GM21723 (cell line): ENCODE data around the gene YBX1.
A peak's percentile ranks its signal among the peaks of the same experiment; 100 is the strongest.

ENCODE experiments used
- ATAC-seq: cut with Tn5 transposase; IDR thresholded peaks from one replicate; pipeline ENCODE4 v1.9.1; 2021; ENCODE audit warnings: mild to moderate bottlenecking, moderate library complexity; ENCODE audit not compliant: unreplicated experiment

Gene YBX1

DNA sequence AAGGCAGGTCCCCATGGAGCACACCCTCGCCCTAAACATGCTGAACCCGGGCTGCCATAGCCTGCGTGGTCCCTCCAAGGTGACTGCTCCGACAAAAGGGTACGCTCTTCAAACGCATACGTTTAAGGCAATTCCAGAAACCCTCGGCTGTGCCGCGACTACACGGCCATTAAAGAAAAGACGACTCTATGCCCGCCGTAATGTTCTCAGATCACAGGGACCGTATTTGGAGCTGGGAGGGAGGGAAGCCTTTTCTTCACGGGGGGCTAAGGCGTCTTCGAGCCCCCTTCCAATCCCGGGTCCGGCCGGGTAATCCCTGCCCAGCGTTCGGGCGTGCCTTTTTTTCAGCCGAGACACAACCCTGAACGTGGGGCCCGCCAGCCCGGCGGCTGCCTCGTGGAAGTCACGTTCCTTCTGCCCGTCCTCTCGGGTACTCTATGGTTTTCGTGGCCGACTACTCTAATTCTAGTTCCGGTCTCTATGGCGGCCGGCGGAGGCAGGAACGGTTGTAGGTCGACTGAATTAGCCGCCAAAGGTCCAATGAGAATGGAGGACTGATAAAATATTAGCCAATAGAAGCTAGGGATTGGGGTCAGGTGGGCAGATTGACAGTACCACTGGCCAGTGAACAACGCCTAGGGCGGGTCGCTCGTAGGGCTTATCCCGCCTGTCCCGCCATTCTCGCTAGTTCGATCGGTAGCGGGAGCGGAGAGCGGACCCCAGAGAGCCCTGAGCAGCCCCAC lies at the start of gene YBX1:
Gene YBX1, plus strand, starts transcription at position 678 of the 743 bp plus-strand sequence. CDS start 148 bp downstream, outside the sequence.
- peak; percentile 80 for ATAC-seq

DNA sequence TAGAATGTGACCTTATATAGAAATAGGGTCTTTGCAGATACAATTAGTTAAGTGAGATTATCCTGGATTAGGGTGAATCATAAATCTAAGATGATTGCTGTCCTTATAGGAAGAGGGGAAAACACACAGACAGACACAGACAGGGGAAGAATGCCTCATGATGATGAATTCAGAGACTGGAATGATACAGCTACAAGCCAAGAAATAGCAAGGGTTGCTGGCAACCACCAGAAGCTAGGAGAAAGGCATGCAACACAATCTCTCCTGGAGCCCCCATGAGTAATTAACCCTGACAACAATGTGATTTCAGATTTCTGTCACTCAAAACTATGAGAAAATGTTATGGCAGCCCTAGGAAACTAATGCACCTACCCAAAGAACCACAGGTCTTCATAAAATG lies 43.1 kb upstream of the YBX1 start:
- no peak for ATAC-seq

DNA sequence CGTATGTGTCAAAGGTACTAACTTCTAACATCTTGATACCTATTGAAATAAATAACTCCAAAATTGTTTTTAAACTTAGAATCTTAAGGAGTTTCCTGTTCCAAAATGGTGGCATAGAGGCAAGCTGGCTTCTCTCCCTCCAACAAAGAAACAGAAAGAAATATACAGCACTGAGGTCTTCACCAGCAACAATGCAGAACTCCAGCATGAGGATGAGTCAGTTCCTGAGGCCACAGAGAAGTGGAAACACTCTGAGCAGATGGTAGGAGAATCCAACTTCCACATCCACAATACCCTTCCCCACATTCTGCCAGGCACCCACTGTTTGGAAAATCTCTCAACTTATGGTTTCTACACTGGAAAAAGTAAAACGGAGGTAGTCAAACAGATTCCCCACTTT lies 36.2 kb upstream of the YBX1 start:
- no peak for ATAC-seq

DNA sequence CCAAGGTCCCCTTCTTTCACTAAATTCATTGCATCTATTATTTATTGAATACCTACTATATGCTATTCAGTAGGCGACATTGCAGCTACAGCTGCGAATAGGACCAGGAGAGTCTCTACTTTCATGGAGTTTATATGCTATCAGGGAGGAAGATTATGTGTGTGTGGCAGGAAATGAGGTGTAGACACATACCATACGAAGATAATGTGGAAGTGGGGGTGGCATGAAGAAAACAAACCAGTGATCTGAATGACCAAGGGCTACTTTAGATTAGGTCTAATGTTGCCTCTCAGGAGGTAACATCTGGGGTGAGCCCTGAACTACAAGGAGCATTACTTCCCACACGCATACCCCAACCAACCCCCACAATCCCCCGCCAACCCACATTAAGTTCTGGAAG lies 25.0 kb upstream of the YBX1 start:
- ATAC-seq, result no peak

DNA sequence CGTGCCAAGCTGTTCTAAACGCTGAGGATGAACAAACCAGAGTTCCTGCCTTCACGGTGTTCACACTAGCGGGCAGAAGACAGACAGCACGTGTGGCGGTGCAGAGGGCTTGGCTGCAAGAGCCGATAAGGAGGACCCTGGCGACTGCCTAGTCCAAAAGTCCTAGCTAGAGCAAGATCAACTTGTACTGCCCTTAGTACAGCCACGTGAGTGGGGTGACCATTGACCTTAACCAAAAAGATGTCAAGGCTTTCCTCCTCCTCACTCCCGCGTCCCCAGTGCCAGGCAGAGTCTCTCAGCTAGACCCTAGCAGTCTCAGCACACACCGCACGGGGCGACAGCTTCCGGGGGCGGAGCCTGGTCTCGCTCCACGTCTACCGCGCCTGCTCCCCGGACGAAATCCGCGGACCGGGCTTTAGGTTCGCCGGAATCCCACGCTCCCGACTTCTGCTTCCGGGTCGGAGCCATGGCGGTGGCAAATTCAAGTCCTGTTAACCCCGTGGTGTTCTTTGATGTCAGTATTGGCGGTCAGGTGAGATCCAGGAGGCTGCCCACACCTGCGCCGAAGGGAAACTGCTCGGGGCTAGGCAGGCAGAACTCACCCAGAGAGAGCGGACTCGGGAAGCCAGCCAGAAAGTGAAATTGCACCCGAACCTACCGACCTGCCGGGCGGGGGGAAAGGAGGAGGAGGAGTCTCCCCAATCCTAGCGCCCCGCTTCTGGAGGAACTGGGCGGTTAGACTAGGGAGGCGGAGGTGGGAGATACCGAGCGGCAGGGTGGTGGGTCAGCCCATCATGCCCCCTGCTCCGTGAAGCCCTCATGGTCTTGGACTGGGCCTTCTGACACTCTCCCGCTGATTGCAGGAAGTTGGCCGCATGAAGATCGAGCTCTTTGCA lies 24.0 kb upstream of the YBX1 start, which contains the start of gene PPIH:
Gene PPIH, plus strand, starts transcription at position 443 of the 896 bp plus-strand sequence. Its CDS starts 24 bp downstream, at position 467.
- peak; percentile 95 for ATAC-seq

DNA sequence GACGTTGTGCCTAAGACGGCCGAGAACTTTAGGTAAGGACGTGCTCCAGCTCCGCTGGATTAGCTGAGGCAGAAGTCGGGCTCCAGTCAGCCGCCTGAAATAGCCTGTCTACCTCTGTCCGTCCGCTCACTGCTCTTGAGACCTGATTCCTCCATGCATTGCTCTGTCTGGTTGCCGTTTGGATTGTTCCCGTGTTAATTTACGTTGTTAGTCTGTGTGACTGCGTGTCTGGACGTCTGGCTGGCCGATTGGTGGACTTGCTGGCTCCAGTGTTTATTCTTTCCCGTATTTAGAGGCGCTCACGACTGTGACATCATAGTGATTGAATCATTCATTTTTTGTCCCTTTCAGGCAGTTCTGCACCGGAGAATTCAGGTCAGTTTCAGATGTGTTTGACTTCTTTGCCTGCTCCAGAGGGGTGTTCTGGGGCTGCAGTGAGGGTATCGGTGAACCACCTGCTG lies 23.3 kb upstream of the YBX1 start:
- peak; percentile 8 for ATAC-seq

DNA sequence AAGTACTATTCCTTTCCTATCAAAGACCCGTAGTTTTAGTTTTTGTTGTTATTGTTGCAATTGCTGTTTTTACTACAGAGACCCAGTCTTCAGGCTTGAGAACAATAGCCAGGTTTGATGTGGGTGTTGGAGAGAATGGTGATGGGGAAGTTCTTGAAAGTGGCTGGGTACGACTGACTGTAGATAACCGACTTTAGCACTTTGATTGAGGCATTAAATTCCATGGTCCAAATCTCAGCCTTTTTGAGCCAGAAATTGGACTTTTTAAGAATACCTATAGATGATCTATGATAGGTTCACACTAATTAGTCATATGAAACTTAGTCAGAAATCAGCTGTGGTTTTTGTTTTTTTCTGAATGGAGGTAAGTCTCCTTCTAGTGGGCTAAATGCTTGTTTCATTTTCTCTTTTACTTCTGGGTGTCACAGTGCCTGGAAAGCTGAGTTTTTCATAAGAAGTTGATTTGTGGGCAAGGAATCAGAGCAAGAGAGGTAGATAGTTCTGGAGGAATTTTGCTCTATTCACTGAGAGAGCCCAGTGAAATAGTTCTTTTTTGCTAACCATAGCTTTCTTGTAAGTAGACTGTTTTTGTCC lies 21.2 kb upstream of the YBX1 start:
- no peak for ATAC-seq

DNA sequence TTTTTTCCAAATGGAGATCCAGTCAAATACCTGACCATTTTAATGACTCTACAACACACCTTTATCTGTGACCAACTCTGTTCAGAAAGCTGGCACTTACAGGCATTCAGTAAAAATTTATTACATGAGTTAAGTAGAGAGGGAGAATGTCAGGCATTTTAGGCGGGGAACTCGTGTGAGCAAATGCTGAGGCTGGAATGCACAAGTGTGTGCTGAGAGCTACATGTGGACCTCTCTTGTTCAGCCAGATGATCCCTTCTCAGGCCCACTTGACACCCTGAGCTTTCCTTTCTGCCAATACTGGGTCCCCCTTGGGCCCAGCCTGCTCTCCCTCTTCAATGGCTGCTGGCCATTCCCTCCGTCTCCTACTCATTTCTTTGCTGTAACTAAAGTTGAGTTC lies 12.3 kb upstream of the YBX1 start:
- ATAC-seq, result no peak

DNA sequence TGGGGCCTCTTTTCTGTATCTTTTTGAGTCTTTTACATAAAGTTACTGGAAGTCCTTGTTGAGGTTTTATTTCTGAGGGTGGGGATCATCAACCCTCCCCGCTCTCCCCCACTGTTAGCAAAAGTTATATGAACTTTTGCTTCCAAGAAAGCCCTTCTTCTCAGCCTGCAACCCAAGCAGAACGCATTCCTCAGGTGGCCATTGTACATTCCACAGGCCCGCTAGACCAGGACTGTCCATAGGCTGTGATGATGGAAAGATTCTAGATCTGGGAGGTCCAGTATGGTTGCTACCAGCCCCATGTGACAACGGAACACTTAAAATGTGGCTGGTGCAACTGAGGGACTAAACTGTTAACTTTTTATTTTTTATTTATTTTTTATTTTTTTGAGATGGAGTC lies 11.8 kb upstream of the YBX1 start:
- no peak for ATAC-seq

DNA sequence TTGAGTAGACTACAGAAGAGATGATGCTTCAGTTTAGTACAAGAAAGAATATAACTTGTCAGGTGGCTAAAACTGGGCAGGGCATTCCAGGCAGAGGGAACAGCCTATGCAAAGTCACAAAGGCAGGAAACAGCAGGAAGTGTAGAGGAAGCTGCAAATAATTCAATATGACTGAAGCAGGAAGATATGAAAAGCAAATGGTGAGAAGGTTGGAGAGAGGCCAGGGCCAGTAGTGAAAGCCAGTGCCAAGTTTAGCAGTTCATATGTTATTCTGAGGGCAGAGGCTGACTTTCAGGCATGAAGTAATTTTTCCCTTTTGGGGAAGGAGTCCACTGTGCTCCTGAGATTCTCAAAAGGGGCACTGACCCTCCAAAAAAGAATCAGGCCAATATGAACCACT lies 8.0 kb upstream of the YBX1 start:
- ATAC-seq, result no peak

DNA sequence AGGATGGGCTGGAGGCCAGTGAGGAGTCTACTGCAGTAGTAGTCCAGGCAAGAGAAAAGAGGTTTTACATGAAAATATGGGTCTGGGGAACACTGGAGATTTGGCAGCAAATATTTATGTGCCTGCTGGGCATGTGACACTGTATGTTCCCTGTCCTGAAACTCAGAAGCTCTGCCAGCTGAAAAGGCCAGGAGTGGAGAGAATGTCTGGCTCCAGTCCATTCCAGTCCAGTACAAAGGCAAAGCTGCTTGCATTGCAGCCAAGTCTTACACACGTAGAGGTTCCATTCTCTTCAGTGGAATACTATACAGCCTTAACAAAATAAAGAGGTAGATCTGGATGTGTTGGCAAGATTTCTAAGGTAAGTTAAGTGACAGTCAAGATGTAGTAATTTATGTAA lies 7.5 kb upstream of the YBX1 start:
- no peak for ATAC-seq

DNA sequence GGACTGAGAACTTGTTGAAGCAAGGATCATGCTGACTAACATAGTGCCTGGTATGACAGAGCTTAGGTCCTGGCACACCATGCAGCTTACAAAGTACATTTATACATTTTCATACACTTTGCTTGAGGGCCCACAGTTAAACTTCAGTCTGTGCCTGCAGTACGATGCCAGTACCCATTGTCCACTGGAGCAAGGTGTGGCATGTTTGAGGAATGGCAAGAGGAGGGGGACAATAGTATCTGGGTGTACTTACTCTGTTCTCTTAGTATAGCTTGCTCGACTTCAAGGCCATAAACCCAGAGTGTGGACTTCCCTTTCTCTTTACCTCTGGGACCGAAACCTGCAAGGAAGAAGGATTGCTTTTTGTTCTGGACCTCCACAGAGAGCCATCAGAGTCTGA lies 6.8 kb upstream of the YBX1 start:
- no peak for ATAC-seq

DNA sequence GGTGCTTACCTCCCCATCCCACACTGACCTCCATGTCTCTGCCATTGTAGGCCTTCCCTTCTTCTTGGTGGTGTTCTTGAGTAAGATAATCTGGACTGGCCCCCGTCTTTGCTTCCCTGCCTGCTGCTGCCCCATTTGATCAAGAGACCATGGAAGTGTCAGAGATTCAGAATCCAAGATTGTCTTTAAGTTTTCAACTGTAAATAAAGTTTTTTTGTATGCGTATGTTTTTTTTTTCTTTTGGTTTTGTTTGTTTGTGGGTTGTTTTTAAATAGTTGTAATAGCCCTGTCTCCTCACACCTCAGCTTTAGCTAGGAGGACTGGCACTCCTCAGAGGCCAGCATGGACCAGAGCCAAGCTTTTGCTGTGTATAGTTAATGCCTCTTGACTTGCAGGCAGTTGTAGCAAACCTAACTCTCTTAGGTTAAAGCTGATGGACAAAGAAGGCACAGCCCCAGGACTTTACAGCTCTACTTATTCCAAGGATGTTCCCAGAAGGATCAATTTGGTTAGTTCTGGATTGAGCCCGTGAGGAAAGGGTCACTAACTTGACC lies 5.6 kb upstream of the YBX1 start:
- no peak for ATAC-seq

DNA sequence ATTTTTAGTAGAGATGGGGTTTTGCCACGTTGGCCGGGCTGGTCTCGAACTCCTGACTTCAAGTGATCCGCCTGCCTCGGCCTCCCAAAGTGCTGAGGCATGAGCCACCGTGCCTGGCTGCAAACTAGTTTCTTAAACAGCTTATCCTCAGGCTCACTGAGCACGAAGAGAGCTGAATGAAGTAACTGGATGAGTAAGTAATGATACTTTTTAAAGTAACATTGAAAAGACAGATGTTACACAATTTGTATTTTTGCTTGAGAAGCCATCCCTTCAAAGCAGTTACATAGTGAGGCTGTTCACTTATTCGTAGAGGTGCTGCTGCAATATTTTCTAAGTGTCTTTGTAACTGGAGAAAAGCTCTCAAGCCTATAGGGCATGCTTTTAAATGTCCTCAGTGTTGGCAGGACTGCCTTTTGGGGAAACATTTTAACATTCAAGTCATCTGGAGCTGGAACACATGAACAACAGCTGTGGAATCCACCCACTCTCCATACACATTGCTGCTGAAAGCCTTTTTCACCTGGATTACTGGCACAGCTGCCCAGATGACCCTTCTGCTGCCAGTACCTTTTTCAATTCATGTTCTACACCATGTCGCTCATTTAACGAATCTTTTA lies 2.7 kb upstream of the YBX1 start:
- ATAC-seq, result no peak

DNA sequence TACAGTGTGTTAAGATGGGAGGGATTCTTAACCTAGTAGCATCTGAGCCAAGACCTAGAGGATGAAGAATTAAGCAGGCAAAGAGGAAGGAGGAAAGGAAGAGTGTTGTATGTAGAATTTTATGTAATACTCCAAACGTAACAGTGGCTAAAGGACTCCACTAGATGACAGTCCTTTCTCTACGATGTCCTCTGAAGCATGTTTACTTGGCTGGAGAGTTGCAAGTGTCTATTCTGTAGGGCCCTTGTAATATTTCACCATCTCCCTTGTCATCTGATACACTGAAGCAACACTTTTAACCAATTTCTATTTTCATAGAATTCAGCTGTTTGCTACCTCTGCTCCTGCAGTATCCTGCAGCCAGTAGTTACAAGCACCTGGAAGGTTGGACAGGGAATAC lies 2.2 kb upstream of the YBX1 start:
- no peak for ATAC-seq

DNA sequence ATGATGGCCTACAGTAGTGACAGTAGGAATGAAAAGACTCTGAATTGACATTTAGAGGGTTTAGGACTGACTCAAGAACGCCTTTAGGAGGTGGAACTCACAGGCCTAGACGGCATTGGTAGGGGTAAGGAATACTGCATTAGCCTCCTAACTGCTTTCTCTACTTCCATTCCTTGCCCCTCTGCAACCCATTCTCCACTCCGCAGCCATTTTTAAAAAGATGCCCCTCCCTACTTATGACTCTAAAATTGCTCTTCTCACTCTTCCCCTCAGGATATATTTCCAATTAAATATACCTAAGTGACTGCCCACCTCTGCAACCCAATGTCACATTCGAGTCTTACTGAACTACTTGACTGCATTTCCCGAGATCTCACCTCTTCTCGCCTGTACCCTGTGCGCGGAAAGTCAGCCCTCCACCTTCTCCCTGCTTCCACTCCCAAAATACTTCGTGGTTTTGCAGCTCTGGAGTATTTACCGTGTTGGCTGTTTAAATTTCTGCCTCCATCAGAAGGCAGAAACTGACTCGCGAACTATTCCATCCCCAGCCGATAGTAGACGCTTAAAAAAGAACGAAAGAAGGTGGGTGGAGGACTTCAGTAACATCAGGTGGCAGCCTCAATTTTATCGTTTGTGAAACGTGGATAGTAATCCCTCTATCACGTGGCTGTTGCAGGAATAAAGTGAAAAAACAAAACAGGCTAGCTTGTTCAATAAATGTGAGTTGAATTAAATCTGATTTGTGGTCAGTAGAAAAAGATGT lies 1.1 kb upstream of the YBX1 start:
- ATAC-seq, result no peak

DNA sequence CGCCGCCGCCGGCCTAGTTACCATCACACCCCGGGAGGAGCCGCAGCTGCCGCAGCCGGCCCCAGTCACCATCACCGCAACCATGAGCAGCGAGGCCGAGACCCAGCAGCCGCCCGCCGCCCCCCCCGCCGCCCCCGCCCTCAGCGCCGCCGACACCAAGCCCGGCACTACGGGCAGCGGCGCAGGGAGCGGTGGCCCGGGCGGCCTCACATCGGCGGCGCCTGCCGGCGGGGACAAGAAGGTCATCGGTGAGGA lies 193 bp downstream of the YBX1 start:
- ATAC-seq, result peak; percentile 14

DNA sequence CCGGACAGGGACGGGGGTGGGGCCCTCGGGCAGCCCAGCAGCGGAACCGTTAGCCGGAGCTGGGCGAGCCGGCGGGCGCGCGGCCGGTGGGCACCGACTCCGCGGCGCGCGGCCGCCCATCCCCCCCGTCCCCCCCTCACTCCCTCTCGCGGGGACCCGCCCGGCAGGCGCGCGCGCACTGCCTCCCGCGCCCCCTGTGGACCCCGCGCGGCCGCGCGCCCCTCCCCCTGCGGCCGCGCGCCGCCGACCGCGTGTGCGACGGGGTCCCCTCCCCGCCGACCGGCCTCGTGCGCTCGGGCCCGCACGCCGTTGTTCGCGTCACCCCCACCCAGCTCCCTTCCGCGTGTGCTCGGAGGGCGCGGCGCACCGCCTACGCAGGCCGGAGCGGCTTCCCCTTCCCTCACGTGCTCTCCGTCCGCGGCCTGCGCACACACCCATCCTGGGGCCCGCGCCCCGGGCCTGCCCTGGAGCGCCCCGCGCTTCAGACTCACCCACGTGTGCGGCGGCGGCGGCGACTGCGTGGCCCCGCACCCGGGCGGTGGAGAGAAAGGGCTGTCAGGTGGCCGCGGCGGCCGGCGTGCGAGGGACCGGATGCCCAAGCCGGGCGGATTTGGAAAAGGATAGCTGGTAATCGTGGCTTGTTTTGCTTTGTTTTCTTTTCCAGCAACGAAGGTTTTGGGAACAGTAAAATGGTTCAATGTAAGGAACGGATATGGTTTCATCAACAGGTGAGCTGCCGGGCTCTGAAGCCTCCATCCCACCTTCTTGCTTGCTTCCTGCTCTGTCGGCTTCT lies 717 bp downstream of the YBX1 start:
- peak; percentile 51 for ATAC-seq

DNA sequence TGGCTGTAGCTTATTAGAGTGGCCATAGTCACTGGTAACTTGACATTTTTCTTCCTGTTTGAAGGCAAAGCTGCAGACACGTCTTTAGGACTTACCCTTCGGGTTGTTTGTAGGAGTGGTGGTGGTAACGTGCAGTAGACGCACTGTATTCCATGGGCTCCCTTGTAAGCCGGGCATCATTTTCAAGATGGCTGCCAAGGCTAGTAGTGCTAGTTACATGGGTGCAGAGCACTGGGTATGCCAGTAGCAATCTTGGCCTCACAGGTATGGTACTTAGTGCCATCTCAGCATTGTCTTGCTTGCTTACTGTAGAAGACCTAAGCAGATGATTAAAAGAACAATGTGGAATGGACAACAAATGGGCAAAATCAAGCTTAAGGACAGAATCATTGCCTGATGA lies 1.9 kb downstream of the YBX1 start:
- no peak for ATAC-seq

DNA sequence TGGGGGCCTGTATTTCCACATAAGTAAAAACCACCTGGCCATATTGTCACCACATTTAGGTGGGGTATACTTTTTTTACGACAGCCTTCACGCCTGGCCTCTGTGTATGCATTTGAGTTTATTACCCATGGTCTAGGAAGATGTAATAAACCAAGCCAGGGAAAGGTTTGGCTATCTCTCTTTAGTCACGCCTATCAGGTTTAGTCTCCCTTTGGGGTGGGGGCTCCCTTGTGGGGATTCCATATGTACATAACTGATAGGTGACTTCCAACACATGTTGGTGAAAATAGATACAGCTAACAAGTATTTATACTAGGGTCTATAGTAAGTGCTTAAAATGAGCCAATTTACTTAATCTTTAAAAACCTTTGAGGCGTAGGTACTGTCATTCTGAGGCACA lies 4.2 kb downstream of the YBX1 start:
- ATAC-seq, result no peak
